Stimulated activated CD4-positive, alpha-beta T cell treated with anti-CD3 and anti-CD28 coated beads, Interleukin-2, amount 100 ng/mL, for 24 hours (primary cell): ENCODE measurements around the gene PRR36.
A peak's percentile ranks its signal among the peaks of the same experiment; 100 is the strongest.
"Not testable (repeated sequence)": the region's sequence is repeated elsewhere in the genome, so short reads cannot be mapped to it uniquely, and the experiment has no call there.

Experiments
- DNase-seq, 2 donors: peaks; one replicate each; pipeline ENCODE4 v3.0.0-alpha.2; 2020

The PRR36 gene

DNA sequence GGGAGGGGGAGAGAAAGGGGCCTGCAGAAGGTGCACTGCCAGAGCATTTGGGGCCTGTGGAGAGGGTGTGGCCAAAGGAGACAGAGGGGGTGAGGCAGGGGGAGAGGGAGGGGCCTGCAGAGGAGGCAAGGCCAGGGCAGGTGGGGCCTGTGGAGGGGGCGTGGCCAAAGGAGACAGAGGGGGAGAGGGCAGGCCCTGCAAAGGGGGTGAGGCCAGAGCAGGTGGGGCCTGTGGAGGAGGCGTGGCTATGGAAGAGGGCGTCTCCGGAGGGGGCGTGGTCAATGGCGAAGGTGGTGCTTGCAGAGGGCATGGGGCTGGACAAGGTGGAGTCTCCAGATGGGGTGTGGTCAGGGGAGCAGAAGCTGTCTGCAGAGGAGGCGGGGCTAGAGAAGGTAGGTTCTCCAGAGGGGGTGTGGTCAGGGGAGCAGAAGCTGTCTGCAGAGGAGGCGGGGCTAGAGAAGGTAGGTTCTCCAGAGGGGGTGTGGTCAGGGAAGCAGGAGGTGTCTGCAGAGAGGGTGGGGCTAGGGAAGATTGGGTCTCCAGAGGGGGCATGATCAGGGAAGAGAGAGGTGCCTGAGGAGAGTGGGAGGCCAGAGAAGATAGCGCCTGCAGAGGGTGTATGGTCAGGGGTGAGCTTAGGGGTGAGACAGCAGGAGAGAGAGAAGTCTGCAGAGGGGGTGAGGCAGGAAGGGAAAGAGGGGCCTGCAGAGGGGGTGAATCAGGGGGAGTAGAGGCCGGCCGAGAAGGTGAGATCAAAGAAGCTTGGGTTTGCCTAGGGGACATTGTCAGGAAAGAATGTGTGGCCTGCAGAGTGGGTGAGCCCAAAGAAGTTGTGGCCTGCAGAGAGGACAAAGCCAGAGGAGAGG, 3.4 kb downstream of the PRR36 start:
- DNase-seq: peak; percentile 45 to 70

DNA sequence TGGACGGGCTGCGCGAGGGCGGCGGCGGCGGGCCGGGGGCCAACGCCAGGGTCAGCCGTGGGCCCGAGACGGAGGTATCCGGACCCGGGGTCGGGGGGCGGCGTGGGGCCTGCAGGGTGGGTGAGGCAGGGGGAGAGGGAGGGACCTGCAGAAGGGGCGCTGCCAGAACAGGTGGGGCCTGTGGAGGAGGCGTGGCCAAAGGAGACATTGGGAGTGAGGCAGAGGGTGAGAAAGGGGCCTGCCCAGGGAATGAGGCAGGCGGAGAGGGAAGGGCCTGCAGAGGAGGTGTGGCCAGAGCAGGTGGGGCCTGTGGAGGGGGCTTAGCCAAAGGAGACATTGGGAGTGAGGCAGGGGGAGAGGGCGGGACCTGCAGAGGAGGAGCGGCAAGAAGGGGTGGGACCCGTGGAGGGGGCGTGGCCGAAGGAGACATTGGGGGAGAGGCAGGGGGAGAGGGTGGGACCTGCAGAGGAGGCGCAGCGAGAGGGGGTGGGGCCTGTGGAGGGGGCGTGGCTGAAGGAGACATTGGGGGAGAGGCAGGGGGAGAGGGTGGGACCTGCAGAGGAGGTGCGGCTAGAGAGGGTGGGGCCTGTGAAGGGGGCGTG, 4.2 kb downstream of the PRR36 start:
- DNase-seq: peak; percentile 50 to 62

DNA sequence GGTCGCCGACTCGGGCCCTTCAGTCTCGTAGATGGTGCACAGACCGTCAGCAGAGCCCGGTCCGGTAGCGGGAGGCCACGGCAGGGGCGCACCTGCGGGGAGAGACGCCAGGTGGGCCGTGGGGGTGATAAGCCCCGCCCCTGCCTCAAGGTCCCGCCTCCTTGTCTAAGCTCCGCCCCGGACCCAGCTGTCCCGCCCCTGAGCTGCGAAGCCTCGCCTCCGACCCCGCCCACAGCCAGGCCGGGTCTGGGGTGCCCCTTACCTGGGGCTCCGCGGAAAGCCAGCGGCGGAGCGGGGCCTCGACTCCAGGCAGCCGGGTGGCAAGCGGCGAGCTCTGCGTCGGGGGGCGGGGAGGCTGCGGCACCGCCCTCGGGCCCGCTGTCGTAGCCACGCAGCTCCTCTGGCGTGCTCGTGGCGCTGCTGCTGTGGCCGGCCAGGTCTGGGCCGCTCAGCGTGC, 4.7 kb downstream of the PRR36 start:
- peak; percentile 79 to 83 for DNase-seq

DNA sequence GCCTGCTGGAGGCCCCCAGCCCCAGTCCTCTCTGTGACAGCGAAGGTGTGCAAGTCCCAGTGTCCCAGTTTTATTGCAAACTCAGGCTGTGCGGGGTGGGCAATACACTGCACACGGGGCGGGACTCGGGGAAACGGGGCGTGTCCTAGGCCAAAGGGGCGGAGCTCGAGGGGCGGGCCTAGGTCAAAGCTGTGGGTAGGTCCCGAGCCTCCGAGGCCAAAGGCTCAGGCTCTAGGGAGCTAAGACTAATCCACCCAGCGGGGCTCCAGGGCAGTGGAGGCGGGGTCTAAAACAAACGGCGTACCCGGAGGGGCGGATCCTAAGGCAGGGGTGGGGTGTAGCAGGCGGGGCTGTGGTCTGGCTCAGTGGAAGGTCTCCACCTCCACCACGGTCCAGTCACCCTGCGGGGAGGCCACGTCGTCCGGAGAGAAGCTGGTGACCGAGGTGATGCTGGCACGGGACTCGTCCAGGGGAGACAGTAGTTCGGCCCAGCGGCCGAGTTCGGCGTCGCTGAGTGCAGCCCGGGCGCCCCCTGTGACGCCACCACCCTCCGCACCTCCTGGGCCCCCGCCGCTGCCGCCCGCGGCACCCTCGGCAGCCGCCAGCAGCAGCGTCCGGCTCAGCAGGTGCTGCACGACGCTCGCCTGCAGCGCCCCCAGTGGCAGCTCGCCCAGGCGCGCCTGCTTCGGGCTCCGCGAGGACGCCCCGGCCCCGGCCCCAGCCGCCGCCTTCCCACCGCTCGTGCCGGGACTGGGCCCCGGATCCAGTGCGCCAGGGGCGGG, 5.3 kb downstream of the PRR36 start:
- DNase-seq: peak; percentile 80 to 86

DNA sequence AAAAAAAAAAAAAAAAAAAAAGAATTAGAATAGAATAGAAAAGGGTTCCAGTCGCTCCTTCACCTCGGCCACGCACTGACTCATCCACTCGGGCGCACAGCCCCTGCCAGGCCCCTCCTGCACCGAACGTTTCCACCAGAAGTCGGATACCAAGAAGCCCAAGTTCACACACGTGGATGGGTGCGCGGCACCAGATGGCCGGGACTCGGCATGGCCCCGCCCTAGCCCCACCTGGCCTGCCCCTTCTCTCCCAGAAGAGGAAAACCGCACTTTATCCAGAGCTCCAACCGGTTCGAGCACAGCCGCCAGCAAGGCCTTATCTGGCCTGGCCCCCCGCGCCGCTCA, 5.9 kb downstream of the PRR36 start:
- peak in 1 of 2 donors; percentile 39 for DNase-seq

DNA sequence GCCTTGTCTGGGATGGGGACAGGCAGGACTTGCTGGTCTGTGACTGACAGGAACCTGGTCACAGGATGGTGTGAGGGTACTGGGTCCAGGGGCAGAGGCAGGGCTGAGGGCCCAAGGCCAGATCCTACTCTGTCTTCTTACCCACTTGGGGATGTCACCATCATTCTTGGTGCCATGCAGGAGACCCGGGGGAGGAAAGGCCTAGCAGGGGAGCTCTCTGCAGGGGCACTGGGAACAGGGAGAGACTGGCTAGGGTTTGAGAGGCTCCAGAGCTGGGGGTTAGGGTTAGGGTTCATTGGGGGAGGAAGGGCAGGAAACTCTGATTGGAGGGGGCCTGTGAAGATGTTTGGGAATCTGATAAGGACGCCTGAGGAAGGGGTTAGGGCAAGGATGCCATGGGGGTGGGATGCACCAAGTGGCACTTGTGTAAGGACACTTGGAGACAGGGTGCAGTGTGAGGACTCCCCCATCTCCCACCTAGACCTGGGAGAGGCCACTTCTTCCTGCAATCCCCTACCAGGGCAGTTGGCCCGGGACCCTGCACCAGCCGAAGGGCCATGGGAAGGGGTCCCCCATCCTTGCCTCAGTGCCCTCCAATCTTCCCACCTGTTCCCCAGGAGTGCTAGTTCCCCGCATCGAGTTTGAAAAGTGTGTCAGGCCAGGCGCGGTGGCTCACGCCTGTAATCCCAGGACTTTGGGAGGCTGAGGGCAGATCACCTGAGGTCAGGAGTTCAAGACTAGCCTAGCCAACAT, 6.9 kb downstream of the PRR36 start:
- DNase-seq: no peak

DNA sequence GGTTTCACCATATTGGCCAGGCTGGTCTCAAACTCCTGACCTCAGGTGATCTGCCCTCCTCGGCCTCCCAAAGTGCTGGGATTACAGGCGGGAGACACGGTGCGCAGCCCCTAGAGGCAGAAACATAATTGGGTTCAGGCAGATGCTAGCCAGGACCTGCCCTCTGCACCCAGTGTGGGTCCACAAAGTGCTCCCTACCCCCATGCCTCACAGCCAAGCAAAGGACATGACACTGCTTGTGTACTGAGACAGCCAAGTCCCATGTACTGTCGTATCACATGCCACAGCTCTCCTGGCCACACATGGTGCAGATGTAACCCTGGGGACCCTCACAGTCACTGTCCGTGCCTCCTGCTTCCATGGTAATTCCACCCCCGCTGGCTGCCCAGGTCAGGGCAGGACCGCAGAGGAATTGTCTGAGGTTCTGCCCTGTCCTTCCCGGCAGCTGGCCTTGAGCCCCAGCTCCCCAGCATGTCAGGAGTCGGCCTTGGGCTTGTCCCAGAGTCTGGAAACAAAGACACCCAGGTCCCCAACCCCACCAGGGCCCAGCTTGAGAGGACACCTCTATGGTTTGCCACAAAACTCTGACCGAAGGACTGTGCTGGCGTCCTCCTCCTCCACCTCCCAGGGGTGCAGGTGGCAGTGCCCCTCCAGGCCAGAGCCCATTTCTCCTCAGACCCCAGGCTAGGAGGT, 7.6 kb downstream of the PRR36 start:
- DNase-seq: no peak

DNA sequence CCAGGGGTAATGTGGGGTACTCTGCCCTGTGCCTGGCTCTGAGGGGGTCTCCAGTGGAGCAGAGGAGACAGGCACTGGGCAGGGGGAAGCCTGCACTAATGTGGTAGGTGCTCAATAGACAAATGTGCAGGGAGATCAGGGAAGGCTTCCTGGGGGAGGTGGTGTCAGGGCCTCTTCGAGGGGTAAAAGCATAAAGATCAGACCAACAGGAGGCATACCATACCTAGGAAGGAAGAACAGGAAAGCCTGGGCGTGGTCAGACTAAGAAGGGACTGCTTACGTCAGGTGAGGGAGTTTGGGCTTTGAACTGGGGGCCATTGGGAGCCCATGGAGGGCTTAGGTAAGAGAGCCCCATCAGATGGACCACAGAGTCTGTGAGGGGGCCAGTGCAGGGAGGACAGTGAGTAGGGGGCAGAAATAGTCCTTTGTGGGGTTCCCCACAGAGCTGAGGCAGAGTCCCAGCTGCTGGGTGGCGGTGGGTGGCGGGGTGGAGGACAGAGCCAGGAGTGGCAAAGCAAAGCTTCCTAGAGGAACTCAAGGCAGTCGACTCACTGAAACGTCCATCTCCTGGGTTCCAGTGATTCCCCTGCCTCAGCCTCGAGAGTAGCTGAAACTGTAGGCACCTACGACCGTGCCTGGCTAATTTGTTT, 8.8 kb downstream of the PRR36 start:
- no peak for DNase-seq

DNA sequence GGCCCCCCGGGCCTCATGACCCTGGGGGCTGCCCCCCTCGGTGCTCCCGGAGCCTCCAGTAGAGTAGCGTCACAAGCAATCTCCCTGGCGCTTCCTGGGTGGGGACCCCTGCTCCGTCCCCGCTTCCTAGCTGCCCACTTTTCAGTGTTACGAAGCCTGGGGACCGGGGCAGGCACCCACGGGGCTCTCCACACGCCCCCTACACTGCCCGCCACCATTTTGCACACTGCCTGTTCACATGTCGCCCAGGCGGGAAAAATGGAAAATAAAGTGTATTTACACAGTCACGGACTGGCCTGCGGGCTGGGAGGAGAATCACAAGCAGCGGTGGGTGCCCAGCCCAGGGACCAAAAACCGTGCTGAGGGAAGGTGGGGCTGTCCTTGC, 9.5 kb downstream of the PRR36 start:
- DNase-seq: no peak

DNA sequence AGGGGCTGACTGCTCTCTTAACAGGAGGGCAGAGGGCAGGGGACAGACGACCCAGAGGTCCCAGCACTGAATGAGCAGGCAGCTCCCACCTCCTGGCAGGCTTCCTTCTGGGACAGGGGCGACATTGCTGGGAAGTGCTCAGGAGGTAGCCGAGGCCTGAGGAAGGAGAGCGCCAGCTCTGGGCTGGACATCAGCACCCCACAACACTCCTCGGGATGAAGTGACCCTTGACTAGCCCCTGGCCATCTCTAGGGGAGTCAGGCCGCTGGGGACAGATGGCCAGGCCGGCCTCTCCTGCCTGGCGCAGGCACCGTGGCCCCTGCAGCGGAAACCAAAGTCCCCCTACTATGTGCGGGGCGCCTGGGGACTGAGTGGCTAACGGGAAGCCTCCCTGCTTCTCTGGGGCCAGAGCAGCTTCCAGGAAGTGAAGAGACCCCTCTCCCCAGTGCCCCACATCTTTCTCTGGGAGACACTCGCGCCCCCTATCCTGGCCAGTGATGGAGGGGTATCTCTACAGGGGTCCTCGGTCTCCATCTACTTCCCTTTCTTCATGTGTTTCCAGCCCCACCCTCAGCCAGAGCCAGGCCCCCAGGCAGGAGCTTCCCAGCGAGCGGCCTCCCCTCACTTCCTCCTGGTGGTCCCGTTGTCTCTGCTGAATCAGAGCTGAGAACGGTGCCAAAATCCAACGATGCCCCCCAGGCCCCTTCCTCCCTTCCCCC, 10.1 kb downstream of the PRR36 start:
- DNase-seq: no peak

DNA sequence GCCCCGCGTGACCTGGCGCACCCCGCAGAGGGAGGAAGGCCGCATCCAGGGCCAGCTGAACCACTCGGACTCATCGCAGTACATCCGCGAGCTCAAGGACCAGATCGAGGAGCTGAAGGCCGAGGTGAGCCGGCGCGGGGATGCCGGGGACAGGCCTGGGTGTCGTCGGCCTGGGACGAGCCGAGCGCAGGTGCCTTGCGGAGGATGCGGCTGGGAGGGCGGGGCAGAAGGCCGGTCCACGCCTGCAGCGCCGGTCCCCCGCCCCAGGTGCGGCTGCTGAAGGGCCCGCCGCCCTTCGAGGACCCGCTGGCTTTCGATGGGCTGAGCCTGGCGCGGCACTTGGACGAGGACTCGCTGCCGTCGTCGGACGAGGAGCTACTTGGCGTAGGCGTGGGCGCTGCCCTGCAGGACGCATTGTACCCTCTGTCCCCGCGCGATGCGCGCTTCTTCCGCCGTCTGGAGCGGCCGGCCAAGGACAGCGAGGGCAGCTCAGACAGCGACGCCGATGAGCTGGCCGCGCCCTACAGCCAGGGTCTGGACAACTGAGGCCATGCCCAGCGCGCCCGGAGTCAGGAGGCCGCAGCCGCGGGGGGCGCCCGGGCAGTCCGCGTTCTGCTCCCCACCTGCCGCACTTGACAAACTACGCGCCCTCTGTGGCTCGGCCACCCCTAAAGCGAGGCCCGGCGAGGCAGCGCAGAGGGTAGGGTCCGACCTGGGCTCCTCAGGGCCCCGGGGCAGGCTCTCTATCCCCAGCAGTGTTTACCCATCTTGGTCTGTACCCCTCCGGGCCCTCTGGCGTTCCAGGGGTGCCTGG, 10.8 kb downstream of the PRR36 start:
- peak in 1 of 2 donors; percentile 26 for DNase-seq

DNA sequence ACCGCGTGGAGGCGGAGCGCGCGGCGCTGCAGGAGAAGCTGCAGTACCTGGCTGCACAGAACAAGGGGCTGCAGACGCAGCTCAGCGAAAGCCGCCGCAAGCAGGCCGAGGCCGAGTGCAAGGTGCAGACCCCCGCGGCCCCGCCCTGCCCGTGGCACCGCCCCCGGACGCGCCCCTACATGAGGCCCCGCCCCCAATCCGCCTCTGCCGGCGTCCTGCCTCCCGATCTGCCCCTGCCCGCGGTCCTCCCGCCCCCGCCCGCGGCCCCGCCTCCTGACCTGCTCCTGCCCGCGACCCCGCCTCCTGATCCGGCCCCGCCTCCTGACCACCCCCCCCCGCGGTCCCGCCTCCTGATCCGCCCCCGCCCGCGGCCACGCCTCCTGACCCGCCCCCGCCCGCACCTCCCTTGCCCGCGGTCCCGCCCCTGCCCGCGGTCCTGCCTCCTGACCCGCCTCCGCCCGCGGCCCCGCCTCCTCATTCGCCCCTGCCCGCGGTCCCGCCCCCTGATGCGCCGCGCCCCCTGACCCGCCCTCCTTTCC, 11.7 kb downstream of the PRR36 start:
- peak; percentile 67 to 81 for DNase-seq

DNA sequence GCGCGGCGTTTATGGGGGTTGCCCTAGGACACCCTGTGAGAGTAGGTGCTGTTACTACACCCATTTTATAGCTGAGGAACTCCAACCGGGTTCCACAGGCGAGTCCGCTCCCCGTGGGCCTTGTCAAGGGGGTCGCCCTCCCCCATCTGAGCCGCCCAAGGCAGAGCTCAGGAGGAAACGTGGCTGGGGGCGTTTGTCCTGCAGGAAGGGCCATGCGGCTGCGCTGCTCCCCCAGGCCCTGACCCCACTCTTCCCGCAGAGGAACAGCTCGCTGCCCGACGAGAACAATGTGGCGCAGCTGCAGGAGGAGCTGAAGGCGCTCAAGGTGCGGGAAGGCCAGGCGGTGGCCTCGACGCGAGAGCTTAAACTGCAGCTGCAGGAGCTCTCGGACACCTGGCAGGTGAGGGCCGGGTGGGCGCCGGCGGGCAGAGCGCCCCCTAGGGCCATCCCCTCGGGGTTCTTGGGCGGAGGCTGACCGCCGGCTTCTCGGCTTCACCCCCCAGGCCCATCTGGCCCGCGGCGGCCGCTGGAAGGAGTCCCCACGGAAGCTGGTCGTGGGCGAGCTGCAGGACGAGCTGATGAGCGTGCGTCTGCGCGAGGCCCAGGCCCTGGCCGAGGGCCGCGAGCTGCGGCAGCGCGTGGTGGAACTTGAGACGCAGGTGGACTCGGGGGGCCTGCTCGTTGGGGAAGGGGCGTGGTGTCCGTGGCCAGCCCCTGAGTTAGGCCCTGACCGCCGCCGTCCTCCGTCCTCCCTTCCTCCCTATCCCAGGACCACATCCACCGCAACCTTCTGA, 12.4 kb downstream of the PRR36 start:
- no peak for DNase-seq

DNA sequence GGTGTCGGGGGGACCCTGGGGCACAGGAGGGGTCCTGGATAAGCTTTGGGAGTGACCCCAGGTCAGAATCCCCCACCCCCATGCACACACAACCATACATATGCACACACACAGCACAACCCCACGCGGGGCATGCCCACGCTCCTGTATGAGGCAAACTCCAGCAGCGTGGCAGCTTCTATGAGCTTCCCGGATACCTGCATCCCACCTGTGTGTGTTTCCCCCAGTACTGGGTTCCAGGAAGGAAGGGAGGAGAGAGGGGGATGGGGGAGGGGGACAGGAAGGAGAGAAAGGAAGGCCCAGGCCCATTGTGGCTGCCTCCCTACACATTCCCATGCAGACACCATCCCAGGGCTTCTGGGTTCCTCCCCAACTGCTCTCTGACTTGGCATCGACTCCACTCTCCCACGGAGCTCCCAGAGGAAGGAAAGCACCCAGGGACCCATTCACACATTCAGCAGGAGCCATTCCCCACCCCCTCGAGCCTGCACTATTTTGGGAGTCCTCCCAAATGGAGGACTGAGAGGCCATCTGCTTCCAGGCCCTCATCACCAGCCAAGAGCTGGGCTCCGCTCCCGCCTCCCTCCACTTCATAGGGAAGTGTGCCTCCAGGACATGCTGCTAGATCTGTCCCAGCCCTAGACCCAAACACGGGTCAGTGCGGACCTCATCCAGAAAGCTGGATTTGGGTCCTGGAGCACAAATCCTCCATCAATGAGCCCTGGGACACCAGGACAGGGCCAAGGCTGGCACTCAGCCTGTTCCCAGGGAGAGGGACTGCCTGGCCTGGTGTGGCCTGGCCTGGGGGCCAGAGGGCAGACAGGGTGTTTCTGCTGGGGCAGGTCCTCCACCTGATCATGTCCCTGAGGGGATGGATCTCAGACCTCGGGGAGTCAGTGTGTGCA, 13.2 kb downstream of the PRR36 start:
- no peak for DNase-seq

DNA sequence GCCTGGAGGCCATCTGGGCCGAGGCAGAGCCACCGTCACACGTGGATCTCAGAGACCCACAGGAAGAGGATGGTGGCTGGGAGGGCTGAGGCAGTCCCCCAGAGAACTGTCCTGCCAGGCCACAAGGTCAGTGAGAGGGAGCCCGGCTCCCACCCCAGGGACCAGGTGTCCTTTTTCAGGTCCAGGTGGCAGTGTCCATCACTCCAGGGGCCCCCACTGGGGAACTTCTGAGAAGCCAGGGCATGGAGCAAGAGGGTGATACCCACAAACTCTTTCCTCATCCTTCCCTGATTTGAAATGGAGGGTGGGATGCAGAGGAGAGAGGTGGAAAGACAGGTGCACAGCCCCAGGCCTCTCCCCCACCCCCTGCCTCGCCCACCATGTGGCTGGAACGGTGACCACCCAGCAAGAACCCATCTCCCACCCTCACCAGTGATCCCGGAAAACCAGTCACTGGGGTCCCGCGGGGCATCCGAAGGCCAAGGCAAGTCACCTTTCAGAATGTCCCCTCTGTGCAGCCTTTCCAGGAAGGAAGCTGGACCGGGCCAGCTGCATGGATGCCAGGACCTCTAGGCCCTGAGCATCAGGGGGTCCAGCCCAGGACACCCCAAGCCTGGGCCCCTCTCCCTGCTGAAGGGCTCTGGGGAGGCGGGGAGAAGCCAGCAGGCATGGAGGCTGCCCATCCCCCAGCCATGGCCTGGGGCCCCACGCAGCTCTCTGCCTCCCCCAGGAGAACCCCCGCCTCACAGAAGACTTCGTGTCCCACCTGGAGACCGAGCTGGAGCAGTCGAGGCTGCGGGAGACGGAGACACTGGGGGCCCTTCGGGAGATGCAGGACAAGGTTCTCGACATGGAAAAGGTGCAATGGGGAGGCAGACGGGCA, 14.1 kb downstream of the PRR36 start:
- DNase-seq: no peak

DNA sequence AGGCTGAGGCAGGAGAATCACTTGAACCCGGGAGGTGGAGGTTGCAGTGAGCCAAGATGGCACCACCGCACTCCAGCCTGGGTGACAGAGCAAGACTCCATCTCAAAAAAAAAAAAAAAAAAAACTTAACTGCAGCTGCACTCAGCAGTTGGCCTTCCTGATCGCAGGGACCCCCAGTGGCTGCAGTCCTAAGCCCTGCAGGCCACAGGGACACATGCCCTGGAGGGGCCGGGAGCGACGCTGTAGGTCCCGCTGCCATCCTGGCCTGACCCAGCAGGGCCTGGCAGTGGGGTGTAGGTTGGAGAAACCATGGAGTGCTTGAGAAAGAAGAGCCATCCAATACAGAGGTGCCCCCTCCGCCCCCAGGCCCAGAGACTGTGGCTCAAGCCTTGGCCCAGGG, 15.1 kb downstream of the PRR36 start:
- DNase-seq: not testable (repeated sequence)
